GM19351 (cell line): Measurements from ENCODE around the gene RNU4-1.
"Not testable (repeated sequence)": the region's sequence is repeated elsewhere in the genome, so short reads cannot be mapped to it uniquely, and the experiment has no call there.

Experiments used
- ATAC-seq: cut with Tn5 transposase; IDR thresholded peaks from one replicate; pipeline ENCODE4 v1.9.1; 2021; ENCODE audit warnings: mild to moderate bottlenecking, moderate library complexity; ENCODE audit not compliant: unreplicated experiment

Gene RNU4-1

DNA sequence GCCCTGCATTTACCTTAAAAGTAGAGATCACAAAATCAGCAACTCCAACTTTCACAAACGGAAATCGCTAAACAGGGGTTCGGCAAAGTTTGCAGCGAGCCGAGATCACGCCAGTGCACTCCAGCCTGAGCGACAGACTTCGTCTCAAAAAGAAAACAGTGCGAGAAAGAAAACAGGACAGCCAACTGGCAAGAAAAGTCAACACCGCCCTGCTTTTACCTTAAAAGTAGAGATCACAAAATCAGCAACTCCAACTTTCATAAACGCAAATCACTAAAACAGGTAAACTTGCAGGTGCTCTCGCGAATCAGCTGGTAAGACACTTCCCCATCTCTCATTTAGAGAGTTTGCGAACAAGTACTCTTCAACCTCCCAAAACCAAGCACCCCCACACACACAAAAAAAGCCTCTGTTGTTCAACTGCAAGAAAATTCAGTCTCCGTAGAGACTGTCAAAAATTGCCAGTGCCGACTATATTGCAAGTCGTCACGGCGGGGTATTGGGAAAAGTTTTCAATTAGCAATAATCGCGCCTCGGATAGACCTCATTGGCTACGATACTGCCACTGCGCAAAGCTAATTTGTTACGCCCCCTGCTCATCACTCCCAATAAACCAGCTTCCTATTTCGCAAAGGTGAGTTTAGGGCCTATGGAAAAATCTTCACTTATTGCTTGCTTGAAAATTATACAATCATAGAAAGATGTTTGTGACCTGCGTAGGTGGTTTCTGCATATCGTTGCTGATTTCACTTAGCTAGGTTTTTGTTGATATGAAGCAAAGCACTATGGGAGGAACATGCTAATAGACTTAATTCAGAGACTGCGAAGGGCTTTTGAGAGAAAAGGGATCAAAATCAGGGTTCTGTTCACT, at the start of gene RNU4-1:
TSS of gene RNU4-1 (minus strand) at position 577 of the 871 bp plus-strand sequence.
- ATAC-seq, result peak; percentile 52

DNA sequence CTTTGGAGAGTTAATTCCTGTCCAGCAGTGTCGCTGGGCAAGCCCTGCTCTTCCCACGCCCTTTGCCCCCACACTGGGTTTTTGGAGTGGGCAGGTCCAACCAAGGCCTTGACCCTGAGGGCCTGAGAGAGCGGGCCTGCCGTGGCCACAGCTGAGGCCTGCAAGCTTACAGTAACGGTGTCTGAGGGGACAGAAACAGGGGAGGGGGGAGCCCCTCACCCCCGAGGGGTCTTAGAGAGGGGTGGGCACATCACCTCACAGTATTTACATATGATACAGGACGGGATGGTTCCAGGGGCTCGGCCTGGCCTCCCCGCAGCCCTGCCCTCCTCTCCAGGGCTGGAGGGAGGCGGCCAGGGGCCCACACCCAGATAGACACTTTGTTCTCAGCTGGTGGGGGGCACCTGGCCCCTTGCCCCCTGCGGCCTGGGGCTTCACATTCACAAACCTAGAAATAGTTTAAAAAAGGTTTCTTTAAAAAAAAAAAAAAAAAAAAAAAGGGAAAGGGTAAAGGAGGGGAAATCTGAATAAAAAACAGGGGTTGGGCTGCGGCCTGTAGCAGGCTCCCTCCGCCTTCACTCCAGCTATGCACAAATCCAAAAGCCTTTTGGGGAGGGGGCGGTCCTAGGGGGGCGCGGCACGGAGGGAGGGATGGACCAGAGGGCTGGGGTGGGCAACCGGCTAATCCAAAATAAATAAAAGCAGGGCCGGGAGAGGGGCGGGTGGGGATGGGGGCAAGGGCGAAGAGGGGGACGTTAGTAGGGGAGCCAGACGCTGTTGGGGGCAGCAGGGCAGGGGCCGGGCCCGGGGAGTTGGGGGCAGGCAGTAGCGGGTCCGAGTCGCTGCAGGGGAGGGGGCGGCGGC, 49.4 kb upstream of the RNU4-1 start:
- no peak for ATAC-seq

DNA sequence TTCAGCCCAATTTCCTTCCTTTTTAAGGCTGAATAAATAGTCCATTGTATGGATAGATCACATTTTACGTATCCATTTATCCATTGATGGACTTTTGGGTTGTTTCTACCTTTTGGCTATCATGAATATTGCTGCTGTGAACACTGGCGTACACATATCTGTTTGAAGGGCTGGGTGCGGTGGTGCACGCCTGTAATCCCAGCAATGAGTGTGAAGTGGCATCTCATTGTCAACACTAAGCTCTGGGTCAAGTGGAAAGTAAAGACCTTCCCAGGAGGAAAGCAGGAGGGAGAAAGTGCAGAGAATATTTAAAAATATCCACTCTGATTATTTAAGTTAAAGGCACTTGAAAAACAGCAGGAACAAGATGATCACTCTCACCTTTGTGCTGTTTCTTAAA, 46.2 kb upstream of the RNU4-1 start:
- no peak for ATAC-seq

DNA sequence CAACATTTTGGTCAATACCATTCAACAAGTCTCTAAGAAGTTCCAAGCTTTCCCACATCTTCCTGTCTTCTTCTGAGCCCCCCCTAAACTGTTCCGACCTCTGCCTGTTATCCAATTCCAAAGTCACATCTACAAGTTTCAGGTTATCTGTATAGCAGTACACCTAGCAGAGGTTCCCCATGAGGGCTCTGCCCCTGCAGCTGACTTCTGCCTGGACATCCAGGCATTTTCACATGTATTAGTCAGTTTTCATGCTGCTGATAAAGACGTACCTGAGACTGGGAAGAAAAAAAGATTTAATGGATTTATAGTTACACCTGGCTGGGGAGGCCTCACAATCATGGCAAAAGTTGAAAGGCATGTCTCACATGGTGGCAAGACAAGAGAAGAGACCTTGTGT, 44.7 kb upstream of the RNU4-1 start:
- no peak for ATAC-seq

DNA sequence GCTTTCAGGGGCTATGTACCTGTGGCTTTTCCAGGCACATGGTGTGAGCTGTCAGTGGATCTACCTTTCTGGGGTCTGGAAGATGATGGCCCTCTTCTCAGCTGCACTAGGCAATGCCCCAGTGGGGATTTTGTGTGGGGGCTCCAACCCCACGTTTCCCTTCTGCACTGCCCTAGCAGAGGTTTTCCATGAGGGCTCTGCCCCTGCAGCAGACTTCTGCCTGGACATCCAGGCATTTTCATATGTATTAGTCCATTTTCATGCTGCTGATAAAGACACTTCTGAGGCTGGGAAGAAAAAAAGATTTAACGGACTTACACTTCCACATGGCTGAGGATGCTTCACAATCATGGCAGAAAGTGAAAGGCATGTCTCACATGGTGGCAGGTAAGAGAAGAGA, 43.4 kb upstream of the RNU4-1 start:
- ATAC-seq, result not testable (repeated sequence)

DNA sequence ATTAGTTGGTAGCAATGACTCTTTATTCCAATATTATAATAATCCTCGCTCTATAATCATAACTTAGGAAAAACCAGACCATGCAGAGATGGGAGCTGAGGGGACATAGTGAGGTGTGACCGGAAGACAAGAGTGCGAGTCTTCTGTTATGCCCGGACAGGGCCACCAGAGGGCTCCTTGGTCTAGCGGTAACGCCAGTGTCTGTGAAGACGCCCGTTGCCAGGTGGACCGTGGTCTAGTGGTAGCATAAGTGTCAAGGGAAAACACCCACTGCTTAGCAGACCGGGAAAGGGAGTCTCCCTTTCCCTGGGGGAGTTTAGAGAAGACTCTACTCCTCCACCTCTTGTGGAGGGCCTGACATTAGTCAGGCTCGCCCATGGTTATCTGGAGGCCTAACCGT, 42.4 kb upstream of the RNU4-1 start:
- ATAC-seq, result not testable (repeated sequence)

DNA sequence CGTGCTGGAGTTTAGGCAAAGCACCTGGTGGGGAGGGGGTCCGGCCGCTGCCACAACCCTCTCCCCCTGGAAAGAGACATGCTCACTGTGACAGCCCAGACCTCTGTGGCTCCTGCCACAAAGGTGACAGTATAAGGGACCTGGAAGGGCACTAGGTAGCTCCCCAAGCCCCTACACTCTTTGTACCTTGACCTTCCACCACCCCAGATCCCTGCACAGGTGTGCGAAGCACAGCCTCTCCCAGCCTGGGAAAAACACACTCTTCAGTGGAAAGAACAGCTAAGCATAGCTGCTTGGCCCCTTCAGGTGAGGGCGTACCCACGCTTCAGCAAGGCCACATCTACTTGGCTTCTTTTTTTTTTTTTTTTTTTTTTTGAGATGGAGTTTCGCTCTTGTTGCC, 39.5 kb upstream of the RNU4-1 start:
- ATAC-seq, result no peak

DNA sequence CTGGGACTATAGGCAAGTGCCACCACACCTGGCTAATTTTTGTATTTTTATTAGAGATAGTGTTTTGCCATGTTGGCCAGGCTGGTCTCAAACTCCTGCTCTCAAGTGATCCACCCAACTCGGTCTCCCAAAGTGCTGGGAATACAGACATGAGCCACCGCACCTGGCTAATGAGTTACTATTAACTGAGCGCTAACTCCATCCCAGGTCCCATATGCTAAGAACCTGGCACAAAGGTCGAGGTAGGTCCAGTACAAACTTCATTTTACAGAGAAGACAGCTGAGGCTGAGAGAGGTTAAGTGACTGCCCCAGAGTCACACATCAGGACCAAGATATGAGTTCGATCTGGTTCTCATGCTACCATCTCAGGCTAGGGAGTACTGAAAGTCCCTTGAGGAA, 39.0 kb upstream of the RNU4-1 start:
- ATAC-seq, result no peak

DNA sequence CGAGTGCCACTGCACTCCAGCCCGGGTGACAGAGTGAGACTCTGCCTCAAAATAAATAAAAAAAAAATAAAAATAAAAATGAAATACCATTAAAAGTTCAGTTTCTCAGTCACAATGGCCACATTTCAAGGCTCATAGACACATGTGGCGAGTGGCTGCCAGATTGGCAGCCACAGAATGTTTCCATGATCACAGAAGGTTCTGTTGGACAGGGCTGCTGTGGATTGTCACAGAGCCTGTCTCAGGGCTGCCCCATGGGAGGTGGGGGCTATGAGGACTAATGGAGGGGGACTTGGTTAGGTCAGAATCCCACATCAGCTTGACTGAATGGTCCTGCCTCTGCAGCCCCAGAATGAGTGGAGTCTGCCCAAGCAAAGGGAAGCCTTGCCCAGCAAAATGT, 38.4 kb upstream of the RNU4-1 start:
- ATAC-seq, result no peak

DNA sequence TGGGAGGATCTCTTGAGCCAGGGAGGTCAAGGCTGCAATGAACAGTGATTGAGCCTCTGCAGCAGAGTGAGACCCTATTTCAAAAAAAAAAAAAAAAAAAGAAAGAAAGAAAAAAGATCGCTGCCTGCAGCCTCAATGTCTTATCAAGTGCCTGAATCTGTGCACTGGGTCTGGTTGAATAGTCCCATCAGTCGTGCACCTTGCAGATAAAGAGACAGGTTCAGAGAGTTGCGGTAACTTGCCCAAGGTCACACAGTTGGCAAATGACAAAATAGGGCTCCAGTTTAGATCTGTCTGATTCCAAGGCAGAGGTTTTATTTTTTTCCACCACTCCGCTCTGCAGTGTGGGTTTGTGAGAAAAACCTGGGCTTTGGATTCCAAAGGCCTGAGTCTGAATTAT, 35.2 kb upstream of the RNU4-1 start:
- ATAC-seq, result no peak

DNA sequence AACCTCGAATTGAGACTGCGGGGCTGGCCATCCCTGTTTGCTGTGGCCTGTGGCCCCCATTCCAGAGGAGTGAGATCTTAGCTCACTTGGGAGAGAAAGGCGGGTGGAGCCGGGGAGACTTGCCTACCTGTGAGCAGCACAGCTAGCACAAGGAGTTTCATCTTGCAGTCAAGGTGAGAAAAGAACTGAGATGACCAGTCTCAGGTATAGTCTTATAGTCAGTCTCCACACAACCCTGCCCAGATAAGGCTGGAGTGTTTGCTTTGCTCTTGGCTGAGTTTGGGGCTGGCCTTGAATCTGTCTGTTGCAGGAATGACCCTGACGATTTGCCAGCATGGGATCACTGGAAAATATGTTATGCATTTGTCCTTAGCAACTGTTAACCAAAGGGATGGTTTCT, 34.6 kb upstream of the RNU4-1 start, which contains the start of gene PLA2G1B:
TSS of gene PLA2G1B (minus strand) at position 187 of the 400 bp plus-strand sequence. CDS start at position 161, 26 bp downstream.
- ATAC-seq, result no peak

DNA sequence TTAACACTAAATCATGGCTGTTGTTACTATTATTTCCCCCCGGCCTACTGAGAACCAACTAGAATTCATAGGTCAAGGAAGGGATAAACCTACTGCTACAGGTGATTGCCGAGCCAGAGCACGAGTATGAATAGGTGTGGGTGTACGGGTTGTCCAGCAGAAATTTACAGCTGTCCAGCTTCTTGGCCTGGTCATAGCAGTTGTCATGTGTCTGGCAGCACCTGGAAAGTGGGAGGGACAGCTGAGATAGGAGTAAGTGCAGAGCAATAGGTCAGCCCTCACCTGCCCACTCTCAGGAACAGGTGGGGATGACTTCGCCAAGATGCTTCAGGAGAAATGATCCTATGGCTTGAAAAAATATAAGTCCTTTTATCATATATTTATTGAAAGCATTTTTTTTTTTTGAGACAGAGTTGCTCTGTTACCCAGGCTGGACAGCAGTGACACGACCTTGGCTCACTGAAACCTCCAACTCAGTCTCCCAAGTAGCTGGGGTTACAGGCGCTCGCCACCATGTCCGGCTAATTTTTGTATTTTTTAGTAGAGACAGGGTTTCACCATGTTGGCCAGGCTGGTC, 31.9 kb upstream of the RNU4-1 start:
- ATAC-seq, result no peak

DNA sequence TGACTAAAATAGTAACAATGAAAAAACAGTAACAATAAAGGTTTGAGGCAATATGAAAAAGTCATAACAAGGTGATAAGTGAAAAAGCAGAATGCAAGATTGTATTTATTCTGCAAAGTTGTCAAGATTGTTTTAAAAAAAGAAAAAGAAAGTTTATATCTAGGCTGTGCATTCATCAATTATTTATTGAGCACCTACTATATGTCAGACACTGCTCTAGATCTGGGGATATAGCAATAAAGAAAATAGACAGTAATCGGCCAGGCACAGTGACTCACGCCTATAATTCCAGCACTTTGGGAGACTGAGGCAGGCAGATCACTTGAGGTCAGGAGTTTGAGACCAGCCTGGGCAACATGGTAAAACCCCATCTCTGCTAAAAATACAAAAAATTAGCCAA, 30.7 kb upstream of the RNU4-1 start:
- ATAC-seq, result no peak

DNA sequence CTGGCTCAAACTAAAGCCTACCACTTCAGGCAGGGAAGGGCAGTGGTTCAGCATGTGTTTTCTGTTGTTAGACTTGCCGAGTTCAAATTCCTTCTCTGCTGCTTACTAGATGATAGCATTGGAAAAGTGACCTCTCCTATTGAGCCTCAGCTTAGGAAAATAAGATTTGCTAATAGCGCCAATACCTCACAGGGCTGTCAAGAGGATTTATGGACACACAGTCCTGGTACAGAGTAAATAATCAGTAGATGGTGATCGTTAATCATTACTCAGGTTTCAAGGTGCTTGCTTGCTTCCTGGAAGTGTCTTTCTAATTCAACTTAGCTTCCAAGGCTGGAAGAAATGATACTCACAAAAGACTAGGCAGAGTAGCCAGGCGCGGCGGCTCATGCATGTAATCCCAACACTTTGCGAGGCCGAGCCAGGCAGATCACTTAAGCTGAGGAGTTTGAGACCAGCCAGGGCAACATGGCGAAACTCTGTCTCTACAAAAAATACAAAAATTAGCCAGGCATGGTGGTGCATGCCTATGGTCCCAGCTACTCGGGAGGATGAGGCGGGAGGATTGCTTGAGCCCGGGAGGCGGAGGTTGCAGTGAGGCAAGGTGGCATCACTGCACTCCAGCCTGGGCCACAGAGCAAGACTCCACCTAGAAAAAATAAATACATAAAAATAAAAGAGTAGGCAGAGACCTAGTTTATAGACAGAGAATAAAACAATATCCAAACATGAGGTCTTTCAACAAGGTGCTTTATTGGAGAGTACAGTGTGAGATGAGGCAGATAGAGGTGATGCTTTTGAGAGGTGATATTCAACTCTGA, 28.6 kb upstream of the RNU4-1 start:
- ATAC-seq, result no peak

DNA sequence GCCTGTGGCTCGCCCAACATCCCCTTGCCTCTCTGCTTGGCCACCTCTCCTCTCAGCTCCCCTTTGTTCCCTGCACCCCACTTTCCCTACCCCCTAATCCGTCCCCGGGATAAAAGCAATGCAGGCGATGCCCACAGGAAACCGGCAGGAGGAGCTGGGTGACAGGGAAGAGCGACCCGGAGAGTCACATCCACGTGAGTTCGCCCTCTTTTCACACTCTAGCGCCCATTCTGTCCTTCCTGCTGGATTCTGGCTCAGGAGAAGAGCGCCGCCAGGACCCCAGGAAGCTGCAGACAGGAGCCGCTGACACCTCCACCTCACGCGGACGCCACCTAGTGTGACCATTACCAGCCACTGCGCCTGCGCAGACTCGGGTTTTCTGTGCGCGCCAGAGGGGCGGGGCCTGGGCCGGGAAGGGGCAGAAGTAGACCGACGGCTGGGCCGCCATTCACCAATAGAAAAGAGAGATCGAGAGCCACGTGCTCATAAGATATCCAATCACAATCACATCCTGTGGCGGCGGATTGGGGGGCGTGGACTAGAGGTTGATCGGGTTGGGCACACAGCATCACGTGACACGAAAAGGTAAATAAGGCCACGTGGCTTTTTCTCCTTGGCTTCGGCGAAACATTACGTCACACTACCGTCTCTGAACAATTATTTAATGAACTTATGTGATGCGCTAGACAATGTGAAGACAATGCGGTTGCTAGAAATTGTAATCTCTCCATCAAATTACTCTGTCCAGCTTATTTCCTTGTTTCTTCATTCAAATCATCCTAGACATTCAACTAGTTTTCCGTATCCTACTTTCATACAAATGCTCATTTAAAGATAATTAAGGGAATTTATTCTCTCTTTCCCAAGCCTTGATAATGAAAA, 24.4 kb upstream of the RNU4-1 start:
- peak; percentile 99 for ATAC-seq

DNA sequence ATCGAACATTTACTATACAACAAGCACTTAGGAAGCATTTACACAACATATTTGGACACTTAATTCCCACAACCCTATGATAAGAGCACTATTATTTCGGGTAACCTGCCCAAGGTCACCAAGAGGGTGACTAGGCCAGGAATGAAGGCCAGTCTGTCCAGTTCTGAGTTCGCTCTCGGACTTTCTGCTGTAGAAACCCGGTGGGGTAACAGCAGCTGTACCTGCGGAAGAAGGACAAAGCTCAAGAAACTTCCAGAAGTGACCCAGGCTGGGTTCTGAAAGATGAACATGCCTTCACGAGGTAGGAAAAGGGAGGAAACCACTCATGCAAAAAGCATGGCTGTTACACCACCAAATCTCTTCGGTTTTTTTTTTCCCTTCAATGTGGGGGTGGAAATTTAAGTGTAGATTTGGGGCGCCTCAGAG, 23.8 kb upstream of the RNU4-1 start:
- ATAC-seq, result no peak

DNA sequence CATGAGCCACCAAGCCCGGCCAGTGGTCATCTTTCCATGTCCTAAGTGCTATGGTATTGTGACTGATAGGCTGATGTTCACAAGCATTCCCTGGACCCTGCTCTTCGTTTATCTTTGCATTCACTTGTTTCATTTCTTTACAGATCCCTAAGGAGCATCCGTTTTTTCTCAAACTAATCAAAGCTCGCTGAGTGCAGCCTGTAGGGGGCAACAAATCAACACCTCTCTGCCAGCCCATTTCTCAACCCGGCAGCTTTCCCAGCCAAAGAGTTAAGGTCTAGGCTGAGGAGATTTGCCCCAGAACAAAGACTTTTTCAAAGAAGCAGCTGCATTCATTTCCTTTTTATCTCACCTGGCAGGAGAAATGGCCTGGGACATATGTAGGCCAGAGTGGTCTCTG, 21.2 kb upstream of the RNU4-1 start:
- ATAC-seq, result no peak

DNA sequence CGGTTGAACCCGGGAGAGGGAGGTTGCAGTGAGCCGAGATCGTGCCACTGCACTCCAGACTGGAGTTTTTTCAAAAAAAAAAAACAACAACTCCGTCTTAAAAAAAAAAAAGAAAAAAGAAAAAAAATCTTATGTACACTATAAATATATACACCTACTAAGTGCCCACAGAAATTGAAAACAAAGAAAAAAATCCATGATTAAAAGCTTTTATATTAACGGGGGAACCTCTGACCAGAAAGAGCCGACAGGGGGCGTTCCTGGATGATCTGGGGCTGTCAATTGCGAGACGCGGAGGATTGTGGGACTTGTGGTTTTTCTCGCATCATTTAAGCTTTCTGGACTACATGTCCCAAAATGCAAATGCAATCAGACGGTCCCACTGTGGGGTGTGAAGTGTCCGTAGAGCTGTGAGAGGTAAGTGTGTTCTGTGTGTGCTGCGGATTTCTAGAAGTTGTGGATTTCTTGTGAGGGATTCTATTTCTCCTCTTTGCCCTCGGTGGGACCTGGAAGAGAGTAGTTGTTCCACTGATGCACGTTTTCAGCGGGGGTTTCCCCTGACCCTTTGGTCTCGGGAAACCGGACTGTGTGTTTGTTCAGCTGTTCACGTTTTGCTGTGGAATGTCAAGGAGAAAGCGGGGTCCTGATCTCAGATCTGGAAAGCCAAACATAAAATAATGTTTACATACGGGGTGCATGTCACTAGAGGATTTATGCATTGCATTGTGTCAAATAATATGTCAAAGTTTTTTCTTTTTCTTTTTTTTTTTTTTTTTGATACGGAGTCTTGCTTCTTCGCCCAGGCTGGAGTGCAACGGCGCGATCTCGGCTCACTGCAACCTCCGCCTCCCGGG, 9.2 kb upstream of the RNU4-1 start, which contains the start of gene SIRT4:
TSS of gene SIRT4 (plus strand) at position 360 of the 854 bp plus-strand sequence. CDS start 1,241 bp downstream, outside the sequence.
- ATAC-seq, result peak; percentile 98

DNA sequence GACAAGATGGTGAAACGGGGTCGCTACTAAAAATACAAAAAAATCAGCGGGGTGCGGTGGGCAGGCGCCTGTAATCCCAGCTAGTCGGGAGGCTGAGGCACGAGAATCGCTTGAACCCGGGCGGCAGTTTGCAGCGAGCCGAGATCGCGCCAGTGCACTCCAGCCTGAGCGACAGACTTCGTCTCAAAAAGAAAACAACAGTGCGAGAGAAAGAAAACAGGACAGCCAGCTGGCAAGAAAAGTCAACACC, 701 bp downstream of the RNU4-1 start:
- ATAC-seq, result peak; percentile 3
